Astrocyte (in vitro differentiated cells and primary cell): ENCODE data around the gene SREBF2. TPM values are rescaled to one million over a fixed set of nuclear protein-coding genes. Genes with fewer than 3 reads are reported as not detected.

Experiments
- DNase-seq: peaks from one replicate; pipeline ENCODE4 v3.0.0-alpha.2; 2010; ENCODE audit warnings: low read depth
- FAIRE-seq: peaks from 2 replicates; lab custom pipeline; 2011; peaks lifted over from hg19 to GRCh38; lab: Jason Lieb, UNC
- H2AFZ ChIP-seq: 2 replicates; pipeline ENCODE4 v1.6.0; 2012; ENCODE audit warnings: low read depth, low read length, inconsistent platforms
- H3K27ac ChIP-seq: 2 replicates; pipeline ENCODE4 v1.5.1; 2011; ENCODE audit warnings: low read depth, low read length, inconsistent platforms
- H3K27me3 ChIP-seq: 2 replicates; pipeline ENCODE4 v1.6.0; 2011; ENCODE audit warnings: low read length, inconsistent platforms; ENCODE audit not compliant: insufficient read depth
- H3K36me3 ChIP-seq: 2 replicates; pipeline ENCODE4 v1.5.1; 2011; ENCODE audit warnings: low read length, inconsistent platforms; ENCODE audit not compliant: insufficient read depth
- H3K4me1 ChIP-seq: 2 replicates; pipeline ENCODE4 v1.5.1; 2011; ENCODE audit warnings: low read length, inconsistent platforms; ENCODE audit not compliant: insufficient read depth
- H3K4me2 ChIP-seq: 2 replicates; pipeline ENCODE4 v1.6.0; 2012; ENCODE audit warnings: low read length, inconsistent platforms
- H3K4me3 ChIP-seq: 2 replicates; pipeline ENCODE4 v1.5.1; 2011; ENCODE audit warnings: low read depth, mild to moderate bottlenecking, low read length, inconsistent platforms; ENCODE audit not compliant: insufficient read depth
- H3K79me2 ChIP-seq: 2 replicates; pipeline ENCODE4 v1.6.0; 2012; ENCODE audit warnings: mild to moderate bottlenecking, low read length, inconsistent platforms; ENCODE audit not compliant: insufficient read depth
- H3K9ac ChIP-seq: 2 replicates; pipeline ENCODE4 v1.6.0; 2012; ENCODE audit warnings: mild to moderate bottlenecking, low read length, inconsistent platforms
- H3K9me3 ChIP-seq: 2 replicates; pipeline ENCODE4 v1.5.1; 2012; ENCODE audit warnings: low read depth, mild to moderate bottlenecking, low read length, inconsistent platforms; ENCODE audit not compliant: insufficient read depth
- H4K20me1 ChIP-seq: 2 replicates; pipeline ENCODE4 v1.6.0; 2012; ENCODE audit warnings: low read length, inconsistent platforms; ENCODE audit not compliant: insufficient read depth
- H3K27ac Mint-ChIP-seq: one replicate; pipeline ENCODE4 v1.8.0; 2021; ENCODE audit warnings: mild to moderate bottlenecking, mixed read lengths; ENCODE audit not compliant: unreplicated experiment
- H3K27me3 Mint-ChIP-seq: one replicate; pipeline ENCODE4 v1.8.0; 2021; ENCODE audit warnings: low read depth, mixed read lengths; ENCODE audit not compliant: unreplicated experiment
- H3K36me3 Mint-ChIP-seq: one replicate; pipeline ENCODE4 v1.8.0; 2021; ENCODE audit warnings: low read depth, mixed read lengths; ENCODE audit not compliant: unreplicated experiment
- H3K4me1 Mint-ChIP-seq: one replicate; pipeline ENCODE4 v1.8.0; 2021; ENCODE audit warnings: low read depth, mixed read lengths; ENCODE audit not compliant: unreplicated experiment
- H3K4me3 Mint-ChIP-seq: one replicate; pipeline ENCODE4 v1.8.0; 2021; ENCODE audit warnings: mild to moderate bottlenecking, moderate library complexity, mixed read lengths; ENCODE audit not compliant: unreplicated experiment
- H3K9me3 Mint-ChIP-seq: one replicate; pipeline ENCODE4 v1.8.0; 2021; ENCODE audit warnings: mild to moderate bottlenecking, mixed read lengths; ENCODE audit not compliant: unreplicated experiment
- EZH2 ChIP-seq: IDR thresholded peaks from 2 replicates; pipeline ENCODE4 v1.6.1; 2012; ENCODE audit warnings: mild to moderate bottlenecking, low read length, inconsistent platforms; ENCODE audit not compliant: insufficient read depth
- total RNA-seq: library from RNA; stranded (reverse); gene quantifications from 2 replicates; pipeline ENCODE4 v1.2.1, GENCODE V29; 2021
- TF ChIP-seq, protein P1 (sequence below): IDR thresholded peaks from 2 replicates; pipeline ENCODE4 v1.5.1; 2011; ENCODE audit warnings: low read depth, mild to moderate bottlenecking, inconsistent platforms, low read length, moderate library complexity; ENCODE audit not compliant: insufficient read depth

SREBF2 gene
- total RNA-seq, 1 donor from 2014 or later = 83.9 TPM

DNA sequence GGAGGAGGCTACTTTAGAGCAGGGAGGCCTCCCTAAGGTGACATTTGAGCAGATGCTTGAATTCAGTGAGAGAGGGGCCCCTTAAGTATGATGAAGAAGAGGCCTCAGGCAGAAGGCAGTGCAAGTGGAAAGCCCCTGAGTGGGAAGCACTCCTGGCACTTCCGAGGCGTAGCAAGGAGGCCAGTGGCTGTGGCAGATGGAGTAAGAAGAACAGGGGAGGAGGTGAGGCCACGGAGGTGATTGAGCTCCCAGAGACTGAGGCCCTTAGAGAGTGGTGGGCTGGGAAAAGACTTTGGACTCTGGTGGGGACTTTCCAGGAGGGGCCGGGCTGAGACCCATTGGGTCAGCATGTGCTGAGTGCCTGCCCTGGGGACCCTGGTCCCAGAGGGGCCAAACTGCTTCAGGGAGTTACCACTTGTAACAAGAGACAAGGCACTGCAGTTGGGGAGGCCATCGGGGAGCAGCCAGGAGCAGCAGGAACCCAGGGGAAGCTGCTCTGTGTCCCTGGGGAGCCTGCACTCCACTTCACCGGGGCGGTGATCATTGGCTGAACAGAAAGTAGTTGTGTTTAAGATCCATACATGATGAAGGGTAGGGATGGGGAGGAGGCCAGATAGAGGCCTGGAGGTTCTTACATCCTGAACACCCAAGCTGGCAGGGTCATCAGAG is 116.5 kb downstream of the SREBF2 start:
- H3K36me3 ChIP-seq = peaks cover 3% of the 10 kb centered on the region
- H3K27ac Mint-ChIP-seq = peak overlapping the region; percentile 27
- peaks cover 11% of the 10 kb centered on the region for H3K4me1 ChIP-seq
- H3K9me3 ChIP-seq = no peaks in the 10 kb centered on the region
- H3K4me3 Mint-ChIP-seq = no peak overlapping the region
- peaks cover 3% of the 10 kb centered on the region for H3K27me3 Mint-ChIP-seq
- H3K27me3 ChIP-seq = no peaks in the 10 kb centered on the region
- H3K4me3 ChIP-seq = no peak overlapping the region
- no peaks in the 10 kb centered on the region for H3K4me1 Mint-ChIP-seq
- DNase-seq (no peak), FAIRE-seq (no peak)
- H3K79me2 ChIP-seq = peaks cover 7% of the 10 kb centered on the region
- TF ChIP-seq, protein P1, sequence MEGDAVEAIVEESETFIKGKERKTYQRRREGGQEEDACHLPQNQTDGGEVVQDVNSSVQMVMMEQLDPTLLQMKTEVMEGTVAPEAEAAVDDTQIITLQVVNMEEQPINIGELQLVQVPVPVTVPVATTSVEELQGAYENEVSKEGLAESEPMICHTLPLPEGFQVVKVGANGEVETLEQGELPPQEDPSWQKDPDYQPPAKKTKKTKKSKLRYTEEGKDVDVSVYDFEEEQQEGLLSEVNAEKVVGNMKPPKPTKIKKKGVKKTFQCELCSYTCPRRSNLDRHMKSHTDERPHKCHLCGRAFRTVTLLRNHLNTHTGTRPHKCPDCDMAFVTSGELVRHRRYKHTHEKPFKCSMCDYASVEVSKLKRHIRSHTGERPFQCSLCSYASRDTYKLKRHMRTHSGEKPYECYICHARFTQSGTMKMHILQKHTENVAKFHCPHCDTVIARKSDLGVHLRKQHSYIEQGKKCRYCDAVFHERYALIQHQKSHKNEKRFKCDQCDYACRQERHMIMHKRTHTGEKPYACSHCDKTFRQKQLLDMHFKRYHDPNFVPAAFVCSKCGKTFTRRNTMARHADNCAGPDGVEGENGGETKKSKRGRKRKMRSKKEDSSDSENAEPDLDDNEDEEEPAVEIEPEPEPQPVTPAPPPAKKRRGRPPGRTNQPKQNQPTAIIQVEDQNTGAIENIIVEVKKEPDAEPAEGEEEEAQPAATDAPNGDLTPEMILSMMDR = no peak
- no peak for TF ChIP-seq EZH2
- H3K36me3 Mint-ChIP-seq = no peaks in the 10 kb centered on the region
- H3K9me3 Mint-ChIP-seq = peaks cover 2% of the 10 kb centered on the region
- no peaks in the 10 kb centered on the region for H4K20me1 ChIP-seq
- H2AFZ ChIP-seq = no peak overlapping the region
- H3K4me2 ChIP-seq = no peak overlapping the region
- H3K27ac ChIP-seq = no peak overlapping the region
- H3K9ac ChIP-seq = no peak overlapping the region

DNA sequence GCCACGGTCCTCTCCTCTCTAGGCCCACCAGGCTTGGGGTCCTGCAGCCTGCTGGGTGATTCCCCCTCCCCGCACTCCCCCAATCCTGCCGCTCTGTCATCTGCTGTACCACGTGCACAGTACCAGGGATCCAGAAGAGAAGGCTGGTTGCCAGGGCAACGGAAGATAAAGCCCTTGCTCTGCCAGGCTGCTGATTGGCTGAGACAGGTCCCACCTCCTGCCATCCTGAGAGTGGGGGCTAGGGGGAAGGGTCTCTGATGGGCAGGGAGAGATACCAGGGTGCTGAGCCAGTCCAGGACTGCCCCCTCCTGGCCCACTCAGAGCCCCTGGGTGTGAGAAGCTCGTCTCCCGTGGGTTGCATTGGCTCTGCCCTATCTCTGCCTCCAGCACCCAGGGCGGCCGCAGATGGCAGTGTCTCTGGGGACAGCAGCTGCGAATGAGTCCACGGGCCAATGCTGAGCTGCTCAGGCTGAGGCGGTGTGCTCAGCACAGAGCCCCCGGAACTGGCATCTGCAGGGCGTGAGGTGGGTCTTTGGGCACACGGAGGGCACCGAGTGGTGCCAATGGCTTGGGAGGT is 119.1 kb downstream of the SREBF2 start, which contains the start of gene SMIM45:
Gene SMIM45 (plus strand): TSS at position 253 of the 577 bp plus-strand sequence.
- Histone ChIP-seq H3K27me3 (no peaks in the 10 kb centered on the region), H3K4me3 (no peak within 1 kb of the TSS), H3K9ac (no peak within 1 kb of the TSS), H3K27ac (no peak within 1 kb of the TSS), H3K79me2 (no peaks in the 10 kb centered on the region), H2AFZ (no peak within 1 kb of the TSS), H4K20me1 (no peaks in the 10 kb centered on the region), H3K4me1 (no peaks in the 10 kb centered on the region), H3K36me3 (no peaks in the 10 kb centered on the region), H3K9me3 (no peaks in the 10 kb centered on the region), H3K4me2 (no peak within 1 kb of the TSS)
- DNase-seq (no peak), FAIRE-seq (no peak)
- Mint-ChIP-seq H3K4me3 (no peak within 1 kb of the TSS), H3K4me1 (no peaks in the 10 kb centered on the region), H3K36me3 (no peaks in the 10 kb centered on the region), H3K27me3 (peaks cover 3% of the 10 kb centered on the region), H3K27ac (no peak within 1 kb of the TSS), H3K9me3 (peaks cover 2% of the 10 kb centered on the region)
- no peak for TF ChIP-seq EZH2
- TF ChIP-seq, protein P1 = no peak

DNA sequence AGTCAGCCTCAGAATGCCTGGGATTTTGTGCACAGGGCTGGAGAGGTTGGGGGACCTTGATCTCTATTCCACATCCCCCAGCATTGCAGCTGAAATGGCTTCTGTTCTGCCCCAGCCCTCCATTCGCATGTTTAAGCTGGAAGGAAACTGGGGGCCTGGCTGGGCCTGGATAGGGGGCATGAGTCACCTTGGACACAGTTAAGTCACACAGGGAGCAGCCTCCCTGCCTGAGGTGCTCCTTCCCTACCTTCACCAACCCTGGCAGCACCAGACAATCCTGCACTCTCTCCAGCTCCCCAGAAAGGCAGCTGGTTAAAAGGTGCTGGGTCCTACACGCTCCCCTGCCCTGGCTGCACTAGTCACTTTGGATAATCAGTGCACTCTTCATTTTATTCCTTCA is 119.8 kb downstream of the SREBF2 start:
- Histone ChIP-seq H3K4me3 (no peak overlapping the region), H4K20me1 (no peaks in the 10 kb centered on the region), H3K4me1 (no peaks in the 10 kb centered on the region), H3K79me2 (no peaks in the 10 kb centered on the region), H3K27ac (no peak overlapping the region), H3K9me3 (no peaks in the 10 kb centered on the region), H3K36me3 (no peaks in the 10 kb centered on the region), H2AFZ (no peak overlapping the region), H3K27me3 (no peaks in the 10 kb centered on the region), H3K9ac (no peak overlapping the region), H3K4me2 (no peak overlapping the region)
- no peaks in the 10 kb centered on the region for H3K4me1 Mint-ChIP-seq
- H3K27ac Mint-ChIP-seq = no peak overlapping the region
- H3K36me3 Mint-ChIP-seq = no peaks in the 10 kb centered on the region
- DNase-seq (no peak), FAIRE-seq (no peak)
- peaks cover 2% of the 10 kb centered on the region for H3K9me3 Mint-ChIP-seq
- peaks cover 6% of the 10 kb centered on the region for H3K27me3 Mint-ChIP-seq
- H3K4me3 Mint-ChIP-seq = no peak overlapping the region
- TF ChIP-seq, protein P1 = no peak
- TF ChIP-seq EZH2 = no peak
